H1 (cell line): ENCODE data around the gene PTCRA. TPM values are rescaled to one million over a fixed set of nuclear protein-coding genes. Genes with fewer than 3 reads are reported as not detected.
A peak's percentile ranks its signal among the peaks of the same experiment; 100 is the strongest.

Source experiments
- ASH2L ChIP-seq: fragments of 200-600, 300-600 bp; sonication (generic); IDR thresholded peaks from one replicate; pipeline ENCODE4 v1.7.1; 2017; ENCODE audit warnings: low read length
- BACH1 ChIP-seq: IDR thresholded peaks from 2 replicates; pipeline ENCODE4 v1.6.1; 2012; ENCODE audit warnings: low read length, improper control_type of control experiment
- BRCA1 ChIP-seq: IDR thresholded peaks from 2 replicates; pipeline ENCODE4 v1.6.1; 2012; ENCODE audit warnings: low read depth, low read length, improper control_type of control experiment
- CBX8 ChIP-seq: fragments of 300-800, 300-1000 bp; sonication (generic); IDR thresholded peaks from 2 replicates; pipeline ENCODE4 v1.7.1; 2016; ENCODE audit warnings: low read depth, low read length, borderline replicate concordance
- CHD7 ChIP-seq: fragments of 300-600 bp; sonication (generic); IDR thresholded peaks from 2 replicates; pipeline ENCODE4 v1.7.1; 2012; ENCODE audit warnings: low read length, moderate library complexity, mild to moderate bottlenecking, inconsistent platforms; ENCODE audit not compliant: insufficient replicate concordance
- KDM1A ChIP-seq: fragments of 200-600, 300-600 bp; sonication (generic); IDR thresholded peaks from 2 replicates; pipeline ENCODE4 v1.7.1; 2016; ENCODE audit warnings: mild to moderate bottlenecking, low read length, borderline replicate concordance
- POU5F1 ChIP-seq: IDR thresholded peaks from 2 replicates; pipeline ENCODE4 v1.6.1; 2011; ENCODE audit warnings: low read depth, mild to moderate bottlenecking, low read length, moderate library complexity
- SIN3A ChIP-seq, 2 experiments: IDR thresholded peaks in 1 of 2; conservative IDR thresholded peaks in 1 of 2; 2 replicates each; pipeline ENCODE4 v1.6.1; 2011 to 2012; ENCODE audit warnings: low read length in 2 of 2, improper control_type of control experiment in 1 of 2, low read depth in 1 of 2, mild to moderate bottlenecking in 1 of 2
- SIRT6 ChIP-seq: IDR thresholded peaks from one replicate; pipeline ENCODE4 v1.7.1; 2012; ENCODE audit warnings: low read length, inconsistent platforms
- polyA plus RNA-seq, 7 experiments: library from polyadenylated mRNA; depleted of rRNA in 3 of 7; stranded (reverse) in 5 of 7; unstranded in 2 of 7; fragments of >200 nt in 5 of 7; fragments of 200-250 nt in 2 of 7; gene quantifications; 1 replicate in 5 of 7; 2 replicates in 1 of 7; 4 replicates in 1 of 7; pipeline versions ENCODE4 v1.2.1 to v1.2.3, GENCODE V29; 2011 to 2013; ENCODE audit warnings: missing spikeins in 2 of 7, mixed read lengths in 2 of 7
- total RNA-seq: library from RNA; stranded (reverse); fragmentation: NEBNext Ultra II Directional; extraction: Animal tissue kit (Norgen Biotek cat#: 25700); gene quantifications from 2 replicates; pipeline ENCODE4 v1.2.1, GENCODE V29; 2021

The PTCRA gene
- total and polyA plus RNA-seq, 2 of the 8 experiments (the other 6 are each of a cell fraction or from before 2014, with no cell fraction given), result not detected

- peak in 1 of 2 experiments; percentile 70; a peak in 2 of 4 replicates for TF ChIP-seq SIN3A (conservative IDR thresholded peaks at IDR 0.05 in 1 of 2, IDR thresholded peaks at IDR 0.05 in 1 of 2; ENCODE audit: low read depth in 1 of 2, low read length in 2 of 2)
- no peak for TF ChIP-seq POU5F1
- no peak for TF ChIP-seq CBX8
- TF ChIP-seq ASH2L, result peak; percentile 86
- peak; percentile 46; the same call in 1 of the 2 replicates for TF ChIP-seq BACH1
- no peak for TF ChIP-seq CHD7
- no peak for TF ChIP-seq BRCA1
- TF ChIP-seq KDM1A, result no peak; the same call in 1 of the 2 replicates
- TF ChIP-seq SIRT6, result no peak
Observed at GRCh38 chr6:42890311-42891198, 25.3 kb upstream of the PTCRA start (continued).
